Measurements from ENCODE around the gene DOLPP1. TPM values are rescaled to one million over a fixed set of nuclear protein-coding genes. Genes with fewer than 3 reads are reported as not detected.
A peak's percentile ranks its signal among the peaks of the same experiment; 100 is the strongest.

The DOLPP1 gene
- total RNA-seq, 4 donors from 2014 or later: 1.0 to 10.2 (median 9.7) TPM; not detected in 1

GRCh38 chr9:129075996-129076639 lies 4.8 kb upstream of the DOLPP1 start:
- Histone ChIP-seq H3K36me3 (no peaks in the 10 kb centered on the region), H3K27me3 (no peaks in the 10 kb centered on the region), H3K9me3 (no peaks in the 10 kb centered on the region), H3K4me1 (no peaks in the 10 kb centered on the region), H3K4me3 (no peak overlapping the region), H3K27ac (no peak overlapping the region)
- intact Hi-C loops (cut with DNase I; ENCODE audit: low total_unique reads): no loop called here
- no peak for DNase-seq
- TF ChIP-seq, protein P1, sequence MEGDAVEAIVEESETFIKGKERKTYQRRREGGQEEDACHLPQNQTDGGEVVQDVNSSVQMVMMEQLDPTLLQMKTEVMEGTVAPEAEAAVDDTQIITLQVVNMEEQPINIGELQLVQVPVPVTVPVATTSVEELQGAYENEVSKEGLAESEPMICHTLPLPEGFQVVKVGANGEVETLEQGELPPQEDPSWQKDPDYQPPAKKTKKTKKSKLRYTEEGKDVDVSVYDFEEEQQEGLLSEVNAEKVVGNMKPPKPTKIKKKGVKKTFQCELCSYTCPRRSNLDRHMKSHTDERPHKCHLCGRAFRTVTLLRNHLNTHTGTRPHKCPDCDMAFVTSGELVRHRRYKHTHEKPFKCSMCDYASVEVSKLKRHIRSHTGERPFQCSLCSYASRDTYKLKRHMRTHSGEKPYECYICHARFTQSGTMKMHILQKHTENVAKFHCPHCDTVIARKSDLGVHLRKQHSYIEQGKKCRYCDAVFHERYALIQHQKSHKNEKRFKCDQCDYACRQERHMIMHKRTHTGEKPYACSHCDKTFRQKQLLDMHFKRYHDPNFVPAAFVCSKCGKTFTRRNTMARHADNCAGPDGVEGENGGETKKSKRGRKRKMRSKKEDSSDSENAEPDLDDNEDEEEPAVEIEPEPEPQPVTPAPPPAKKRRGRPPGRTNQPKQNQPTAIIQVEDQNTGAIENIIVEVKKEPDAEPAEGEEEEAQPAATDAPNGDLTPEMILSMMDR (IDR thresholded peaks at IDR 0.05): no peak
- TF ChIP-seq POLR2A (IDR thresholded peaks at IDR 0.05): no peak

DNA sequence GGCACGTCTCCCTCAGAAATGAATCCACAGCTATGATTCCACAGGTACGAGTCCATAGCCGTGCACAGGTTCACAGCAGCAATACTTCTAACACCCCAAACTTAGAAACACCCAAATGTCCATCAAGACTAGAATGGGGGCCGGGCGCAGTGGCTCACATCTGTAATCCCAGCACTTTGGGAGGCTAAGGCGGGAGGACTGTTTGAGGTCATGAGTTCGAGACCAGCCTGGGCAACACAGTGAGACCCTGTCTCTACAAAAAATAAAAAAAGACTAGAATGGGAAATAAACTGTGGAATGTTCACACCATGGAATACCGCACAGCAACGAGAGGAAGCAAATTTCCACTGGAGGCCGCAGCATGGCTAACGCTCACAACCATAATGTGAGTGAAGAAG lies 4.3 kb upstream of the DOLPP1 start:
- no peak overlapping the region for H3K4me3 ChIP-seq
- H3K27me3 ChIP-seq: no peaks in the 10 kb centered on the region
- H3K27ac ChIP-seq: no peak overlapping the region
- no peaks in the 10 kb centered on the region for H3K9me3 ChIP-seq
- H3K36me3 ChIP-seq: no peaks in the 10 kb centered on the region
- H3K4me1 ChIP-seq: peaks cover 0 to under 1% of the 10 kb centered on the region in 2 donors
- TF ChIP-seq POLR2A (IDR thresholded peaks at IDR 0.05): no peak
- TF ChIP-seq, protein P1 (IDR thresholded peaks at IDR 0.05): no peak
- intact Hi-C loops (cut with DNase I; ENCODE audit: low total_unique reads): no loop called here
- DNase-seq: no peak

GRCh38 chr9:129077236-129077635 lies 3.7 kb upstream of the DOLPP1 start:
- H3K4me3 ChIP-seq: no peak overlapping the region
- H3K4me1 ChIP-seq: peaks cover 0 to 7% of the 10 kb centered on the region in 2 donors
- DNase-seq: no peak
- intact Hi-C loops (cut with DNase I; ENCODE audit: low total_unique reads): no loop called here
- H3K27ac ChIP-seq: no peak overlapping the region
- H3K9me3 ChIP-seq: no peaks in the 10 kb centered on the region
- H3K36me3 ChIP-seq: no peaks in the 10 kb centered on the region
- H3K27me3 ChIP-seq: no peaks in the 10 kb centered on the region
- TF ChIP-seq POLR2A (IDR thresholded peaks at IDR 0.05): no peak
- TF ChIP-seq, protein P1 (IDR thresholded peaks at IDR 0.05): no peak

GRCh38 chr9:129078691-129079503 lies 2.0 kb upstream of the DOLPP1 start:
- Histone ChIP-seq H3K4me3 (no peak overlapping the region), H3K36me3 (no peaks in the 10 kb centered on the region), H3K9me3 (no peaks in the 10 kb centered on the region), H3K27me3 (no peaks in the 10 kb centered on the region), H3K27ac (no peak overlapping the region), H3K4me1 (peaks cover 0 to 7% of the 10 kb centered on the region in 2 donors)
- no peak for DNase-seq
- intact Hi-C loops (cut with DNase I; ENCODE audit: low total_unique reads): no loop called here
- TF ChIP-seq POLR2A (IDR thresholded peaks at IDR 0.05): no peak
- TF ChIP-seq, protein P1 (IDR thresholded peaks at IDR 0.05): no peak

- DNase-seq: no peak
- H3K4me1 ChIP-seq: peaks cover 0 to 7% of the 10 kb centered on the region in 2 donors
- peak overlapping the region in 1 of 2 donors; percentile 66 for H3K4me3 ChIP-seq
- TF ChIP-seq POLR2A (IDR thresholded peaks at IDR 0.05): no peak
- TF ChIP-seq, protein P1 (IDR thresholded peaks at IDR 0.05): no peak
- no peak overlapping the region for H3K27ac ChIP-seq
- intact Hi-C loops (cut with DNase I; ENCODE audit: low total_unique reads): no loop called here
- H3K9me3 ChIP-seq: no peaks in the 10 kb centered on the region
- H3K36me3 ChIP-seq: no peaks in the 10 kb centered on the region
- no peaks in the 10 kb centered on the region for H3K27me3 ChIP-seq
Observed at GRCh38 chr9:129079829-129080228, 1.1 kb upstream of the DOLPP1 start.
